ENCODE measurements around the gene RPL19.

RPL19 gene

DNA sequence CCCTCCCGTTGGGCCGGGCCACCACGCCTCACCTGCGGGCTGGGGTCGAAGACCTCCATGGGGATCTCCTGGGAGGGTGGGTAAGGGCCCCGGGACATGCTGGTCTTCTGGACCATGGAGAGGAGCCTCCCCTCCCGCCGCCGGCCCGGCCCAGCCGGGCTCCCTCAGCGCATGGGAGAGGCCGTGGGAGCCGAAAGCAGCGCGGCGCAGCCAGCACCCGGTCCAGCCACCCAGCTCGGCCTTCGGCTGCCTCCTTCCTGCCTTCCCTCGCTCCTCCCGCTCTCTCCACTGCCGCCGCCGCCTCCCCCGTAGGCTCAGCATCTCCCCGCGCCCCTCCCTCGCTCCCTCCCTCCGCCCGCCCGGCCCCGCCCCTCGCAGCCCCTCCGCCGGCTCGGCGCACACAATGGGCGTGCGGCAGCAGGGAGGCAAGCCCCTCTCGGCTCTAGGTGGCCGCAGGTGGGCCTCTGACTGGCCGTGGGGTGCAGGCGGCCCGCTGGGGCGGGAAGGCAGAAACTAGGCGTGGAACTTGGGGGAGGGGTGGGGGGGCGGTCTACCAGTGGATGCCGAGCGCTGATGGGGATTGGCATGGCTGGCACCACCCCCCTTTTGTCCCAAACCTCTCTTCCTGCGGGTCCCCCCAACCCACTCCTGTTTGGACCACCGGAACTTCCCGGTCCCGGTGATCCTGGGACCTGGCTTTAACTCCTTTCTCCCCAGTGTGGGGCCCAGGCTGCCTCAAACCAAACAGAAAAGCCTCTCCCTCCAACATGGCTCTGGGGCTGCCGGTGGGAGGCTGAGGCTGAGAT is 2.5 kb upstream of the RPL19 start, which contains the start of gene CACNB1:
Gene CACNB1, minus strand, starts transcription at position 290 of the 806 bp plus-strand sequence. Its CDS starts 174 bp downstream, at position 116.
- peak; percentile 71 for DNase-seq (ENCODE audit: low read depth)

DNA sequence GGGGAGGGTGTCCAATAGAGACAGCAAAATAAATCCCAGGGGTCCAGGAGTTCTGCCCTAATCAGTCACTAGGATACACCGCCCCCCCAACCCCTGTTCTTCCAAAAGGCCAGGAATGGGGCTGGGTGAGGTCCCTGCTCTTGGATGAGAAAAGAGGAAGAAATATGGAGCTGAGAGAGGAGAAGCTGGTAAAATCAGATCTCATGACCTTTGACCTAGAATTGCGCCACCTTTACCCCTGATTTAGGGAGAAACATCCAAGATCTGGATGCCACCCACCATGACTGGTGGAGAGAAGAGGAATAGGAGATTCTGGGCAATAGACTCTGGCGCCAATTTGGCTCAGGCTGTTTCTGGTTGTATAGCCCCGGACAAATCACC is 1.9 kb upstream of the RPL19 start:
- no peak for DNase-seq (ENCODE audit: low read depth)

DNA sequence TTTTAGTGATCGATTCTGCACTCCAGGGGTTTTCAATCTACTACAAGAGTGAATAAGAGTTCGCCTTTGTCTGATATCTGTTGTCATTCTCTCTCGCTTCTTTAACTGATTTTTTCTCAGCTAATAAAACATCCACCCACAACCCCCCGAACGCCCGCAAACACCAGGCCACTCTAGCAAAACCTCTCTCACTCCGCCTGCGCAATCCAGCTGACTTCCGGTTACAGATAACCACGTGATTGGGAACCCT is 338 bp upstream of the RPL19 start:
- peak; percentile 82 for DNase-seq (ENCODE audit: low read depth)

GRCh38 chr17:39200957-39201510 is 951 bp downstream of the RPL19 start:
- DNase-seq (ENCODE audit: low read depth) = no peak

GRCh38 chr17:39204245-39204644 is 4.2 kb downstream of the RPL19 start:
- no peak for DNase-seq (ENCODE audit: low read depth)

GRCh38 chr17:39205112-39205526 is 5.0 kb downstream of the RPL19 start:
- no peak for DNase-seq (ENCODE audit: low read depth)

GRCh38 chr17:39208136-39208535 is 8.1 kb downstream of the RPL19 start:
- no peak for DNase-seq (ENCODE audit: low read depth)

GRCh38 chr17:39208893-39209292 is 8.8 kb downstream of the RPL19 start:
- DNase-seq (ENCODE audit: low read depth) = no peak

DNA sequence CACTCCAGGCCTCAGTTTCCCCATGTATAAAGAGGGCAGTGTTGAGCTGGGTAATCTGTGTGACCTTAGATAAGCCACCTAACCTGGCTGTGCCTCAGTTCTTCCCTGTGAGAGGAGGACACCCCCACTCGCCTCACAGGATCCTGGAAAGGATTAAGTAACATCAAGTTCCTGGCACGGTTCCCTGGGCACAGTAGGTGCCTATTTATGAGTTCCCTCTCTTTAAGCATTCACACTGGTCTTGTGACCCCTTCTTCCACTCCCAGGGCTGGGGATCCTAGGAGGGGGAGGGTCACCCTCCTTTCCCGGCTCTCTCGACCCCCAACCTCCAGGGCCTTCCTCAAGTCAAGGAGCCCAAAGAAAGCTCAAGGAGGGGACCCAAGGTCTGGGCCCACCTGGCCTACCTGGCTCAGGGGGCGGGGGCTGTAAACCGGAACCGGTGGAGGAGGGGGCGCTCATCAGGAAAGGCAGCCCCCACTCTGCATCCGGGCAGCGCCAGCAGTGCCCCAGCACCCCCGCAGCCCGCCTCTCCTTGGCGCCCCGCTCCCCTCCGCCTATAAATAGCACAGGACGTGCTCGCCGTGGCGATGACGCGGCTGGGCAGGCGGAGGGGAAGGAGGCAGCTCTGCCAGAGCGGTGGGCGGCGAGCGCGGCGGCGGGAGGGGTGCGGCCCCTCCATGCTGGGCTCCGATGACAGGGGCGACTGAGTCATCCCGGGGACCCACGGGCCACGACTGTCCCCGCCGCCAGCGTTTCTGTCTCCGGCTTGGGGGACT is 9.4 kb downstream of the RPL19 start:
- DNase-seq (ENCODE audit: low read depth) = peak; percentile 55

GRCh38 chr17:39210093-39210434 is 10.0 kb downstream of the RPL19 start:
- DNase-seq (ENCODE audit: low read depth) = no peak

- no peak for DNase-seq (ENCODE audit: low read depth)
These were observed 12.2 kb downstream of the RPL19 start for GRCh38 chr17:39212195-39212810.

DNA sequence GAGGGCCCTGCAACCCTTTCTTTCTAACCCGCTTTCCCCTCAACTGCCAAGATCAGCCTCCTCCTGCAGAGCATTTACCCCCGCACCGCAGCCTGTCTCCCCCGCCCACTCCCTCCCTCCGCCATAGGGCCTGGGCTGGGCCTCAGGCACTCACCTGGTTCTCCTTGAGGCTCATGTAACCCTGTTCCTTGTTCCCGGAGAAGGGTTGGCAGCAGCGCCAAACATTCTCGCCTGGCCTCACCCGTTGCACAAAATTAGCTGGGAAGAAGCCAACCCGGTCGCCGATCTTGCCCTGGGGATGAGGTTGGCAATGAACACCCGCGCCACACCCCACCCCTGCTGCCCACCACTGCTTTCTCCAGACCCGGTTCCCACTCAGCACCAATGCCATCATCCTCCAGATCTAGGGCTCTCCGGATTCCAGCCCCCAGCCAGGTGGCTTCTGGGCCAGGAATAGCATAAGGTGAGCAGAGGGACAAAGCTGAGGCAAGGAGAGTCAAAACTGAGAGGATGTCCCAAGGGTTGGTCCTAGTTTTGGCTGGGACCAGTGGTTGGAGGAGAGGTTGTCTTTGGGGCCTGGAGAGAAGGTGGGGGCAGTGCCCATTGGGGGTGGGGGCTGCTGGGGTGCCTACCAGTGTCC is 12.9 kb downstream of the RPL19 start:
- no peak for DNase-seq (ENCODE audit: low read depth)

DNA sequence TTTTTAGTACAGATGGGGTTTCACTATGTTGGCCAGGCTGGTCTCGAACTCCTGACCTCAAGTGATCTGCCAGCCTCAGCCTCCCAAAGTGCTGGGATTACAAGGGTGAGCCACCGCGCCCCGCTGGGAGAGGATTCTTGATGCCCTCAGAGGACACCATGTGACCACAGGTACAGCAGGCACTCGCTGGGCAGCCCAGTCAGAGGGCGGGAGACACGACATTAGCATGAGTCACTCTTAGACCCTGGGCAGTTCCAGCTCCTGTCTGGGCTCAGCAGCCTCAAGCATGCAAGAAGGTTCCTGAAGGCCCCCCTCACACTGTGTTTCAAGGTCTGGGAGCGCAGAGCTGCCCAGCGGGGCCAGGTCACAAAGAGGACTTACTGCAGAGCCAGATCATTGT is 13.8 kb downstream of the RPL19 start:
- DNase-seq (ENCODE audit: low read depth) = no peak

- DNase-seq (ENCODE audit: low read depth) = no peak
These were observed 17.8 kb downstream of the RPL19 start for GRCh38 chr17:39217734-39218369.

DNA sequence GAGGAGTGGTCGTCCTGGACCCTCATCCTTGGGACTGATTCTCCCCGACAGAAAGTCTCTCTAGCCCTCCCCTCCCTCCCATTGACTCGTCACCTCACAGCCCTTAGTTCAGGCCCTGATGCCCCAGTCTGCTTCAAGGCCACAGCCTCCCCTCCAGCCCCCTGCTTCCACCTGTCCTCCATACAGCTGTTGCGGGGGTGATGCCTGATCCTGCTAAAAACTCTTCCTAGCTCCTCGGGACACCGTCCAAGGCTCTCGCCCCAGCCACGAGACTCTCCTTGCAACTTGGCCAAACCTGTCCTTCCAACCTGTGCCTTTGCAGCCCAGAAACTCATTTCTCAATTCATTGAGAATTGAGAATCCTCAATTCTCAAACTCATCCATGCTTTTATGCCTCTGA is 18.8 kb downstream of the RPL19 start:
- DNase-seq (ENCODE audit: low read depth) = no peak

- no peak for DNase-seq (ENCODE audit: low read depth)
These were observed 19.6 kb downstream of the RPL19 start for GRCh38 chr17:39219647-39220154.

GRCh38 chr17:39221572-39221971 is 21.5 kb downstream of the RPL19 start:
- no peak for DNase-seq (ENCODE audit: low read depth)

DNA sequence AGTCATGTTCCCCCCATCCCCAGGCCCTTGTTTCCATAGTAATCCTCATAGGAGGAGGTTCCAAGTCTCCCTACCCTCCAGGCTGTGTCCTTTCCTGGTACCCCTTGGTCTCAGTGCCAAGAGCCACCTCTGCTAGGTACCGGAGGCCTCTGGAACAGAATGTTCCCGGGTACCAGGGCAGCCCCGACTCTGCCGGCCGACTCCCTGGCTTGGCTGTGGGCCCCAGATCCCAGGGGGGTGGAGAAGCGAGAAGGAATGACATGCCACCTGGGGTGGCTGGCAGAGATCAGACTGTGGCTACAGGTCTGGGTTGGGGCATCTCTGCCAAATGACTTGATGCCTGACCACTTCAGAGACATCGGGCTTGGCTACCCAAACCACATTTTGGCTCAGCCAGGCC is 22.1 kb downstream of the RPL19 start:
- no peak for DNase-seq (ENCODE audit: low read depth)

GRCh38 chr17:39222866-39223834 is 23.1 kb downstream of the RPL19 start:
- DNase-seq (ENCODE audit: low read depth) = no peak
